Activated T-cell treated with anti-CD3 and anti-CD28 coated beads, Interleukin-2, amount 50 U/mL, for 72 hours (primary cell): Measurements from ENCODE around the gene CD86. TPM values are rescaled to one million over a fixed set of nuclear protein-coding genes. Genes with fewer than 3 reads are reported as not detected.

Experiments
- ATAC-seq, 2 donors: fragments of 150-1000 bp; cut with Tn5 transposase; replicated peaks in 1 of 2; 2 replicates each; pipeline ENCODE4 v1.10.0; 2021; ENCODE audit warnings: moderate library complexity in 2 of 2, mild to moderate bottlenecking in 1 of 2
- DNase-seq, 2 donors: peaks; one replicate each; pipeline ENCODE4 v3.0.0; 2021 to 2022; ENCODE audit warnings: mixed read lengths in 1 of 2
- H3K27ac Mint-ChIP-seq: one replicate; pipeline ENCODE4 v1.8.0; 2022; ENCODE audit warnings: mild to moderate bottlenecking, moderate library complexity, mixed read lengths
- H3K27me3 Mint-ChIP-seq: one replicate; pipeline ENCODE4 v1.8.0; 2022; ENCODE audit warnings: low read depth, mixed read lengths
- H3K36me3 Mint-ChIP-seq, 2 donors: one replicate each; pipeline ENCODE4 v1.8.0; 2022; ENCODE audit warnings: mixed read lengths in 2 of 2, mild to moderate bottlenecking in 1 of 2; ENCODE audit not compliant: insufficient read depth in 2 of 2
- H3K4me1 Mint-ChIP-seq: one replicate; pipeline ENCODE4 v1.8.0; 2022; ENCODE audit warnings: low read depth, mixed read lengths
- H3K4me3 Mint-ChIP-seq, 2 donors: one replicate each; pipeline ENCODE4 v1.8.0; 2022; ENCODE audit warnings: mild to moderate bottlenecking in 2 of 2, mixed read lengths in 2 of 2, moderate library complexity in 2 of 2
- H3K9me3 Mint-ChIP-seq, 2 donors: one replicate each; pipeline ENCODE4 v1.8.0; 2022; ENCODE audit warnings: mixed read lengths in 2 of 2
- total RNA-seq, 2 donors: library from RNA; stranded (reverse); gene quantifications; one replicate each; pipeline ENCODE4 v1.2.3, GENCODE V29; 2022

CD86 gene
- total RNA-seq, 2 donors from 2014 or later = 2.4 to 2.5 TPM

- ATAC-seq = no peak
- Mint-ChIP-seq H3K27ac (no peak overlapping the region), H3K27me3 (peaks cover 36% of the 10 kb centered on the region), H3K9me3 (no peaks in the 10 kb centered on the region), H3K4me3 (peak overlapping the region in 1 of 2 donors; percentile 7), H3K36me3 (no peaks in the 10 kb centered on the region), H3K4me1 (peaks cover 31% of the 10 kb centered on the region)
- DNase-seq = no peak
These were observed 27.2 kb downstream of the CD86 start for GRCh38 chr3:122082357-122082756.

DNA sequence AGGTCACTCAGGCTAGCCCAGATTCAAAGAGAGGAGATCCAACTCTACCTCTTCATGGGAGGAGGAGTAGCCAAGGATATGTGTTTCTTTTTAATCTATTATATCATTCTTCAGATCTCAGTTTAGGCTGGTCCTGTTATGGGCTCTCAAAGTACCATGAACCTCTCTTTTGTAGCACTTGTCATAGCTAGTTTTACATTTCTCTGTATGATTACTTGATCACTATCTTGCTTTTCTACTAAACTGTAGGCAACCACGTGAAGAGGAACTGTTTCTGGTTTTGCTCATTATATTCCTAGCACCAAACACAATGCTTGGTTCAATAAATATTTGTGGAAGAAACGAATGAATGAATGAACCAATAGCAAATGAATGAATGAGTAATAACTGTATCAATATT lies 29.6 kb downstream of the CD86 start:
- Mint-ChIP-seq H3K27me3 (peaks cover 18% of the 10 kb centered on the region), H3K36me3 (no peaks in the 10 kb centered on the region), H3K4me1 (peaks cover 24% of the 10 kb centered on the region), H3K4me3 (no peak overlapping the region), H3K27ac (no peak overlapping the region), H3K9me3 (no peaks in the 10 kb centered on the region)
- DNase-seq = no peak
- ATAC-seq = peak; percentile 70 to 73

GRCh38 chr3:122085673-122086072 lies 30.5 kb downstream of the CD86 start:
- ATAC-seq = no peak
- Mint-ChIP-seq H3K4me3 (no peak overlapping the region), H3K4me1 (peaks cover 24% of the 10 kb centered on the region), H3K27me3 (peaks cover 16% of the 10 kb centered on the region), H3K9me3 (no peaks in the 10 kb centered on the region), H3K27ac (no peak overlapping the region), H3K36me3 (no peaks in the 10 kb centered on the region)
- DNase-seq = no peak

- Mint-ChIP-seq H3K4me1 (peaks cover 45% of the 10 kb centered on the region), H3K9me3 (no peaks in the 10 kb centered on the region), H3K27ac (no peak overlapping the region), H3K27me3 (peaks cover 14% of the 10 kb centered on the region), H3K36me3 (peaks cover 1 to 4% of the 10 kb centered on the region in 2 donors), H3K4me3 (no peak overlapping the region)
- DNase-seq = no peak
- no peak for ATAC-seq
These were observed 33.4 kb downstream of the CD86 start for GRCh38 chr3:122088531-122088930.

- H3K27ac Mint-ChIP-seq = peak overlapping the region; percentile 44
- peak overlapping the region; percentile 68 to 69 for H3K4me3 Mint-ChIP-seq
- no peak for DNase-seq
- peaks cover 43% of the 10 kb centered on the region for H3K4me1 Mint-ChIP-seq
- ATAC-seq = peak in 1 of 2 donors; percentile 14
- peaks cover 1 to 4% of the 10 kb centered on the region in 2 donors for H3K36me3 Mint-ChIP-seq
- H3K27me3 Mint-ChIP-seq = peaks cover 14% of the 10 kb centered on the region
- no peaks in the 10 kb centered on the region for H3K9me3 Mint-ChIP-seq
These were observed 36.6 kb downstream of the CD86 start for GRCh38 chr3:122091602-122092295.

DNA sequence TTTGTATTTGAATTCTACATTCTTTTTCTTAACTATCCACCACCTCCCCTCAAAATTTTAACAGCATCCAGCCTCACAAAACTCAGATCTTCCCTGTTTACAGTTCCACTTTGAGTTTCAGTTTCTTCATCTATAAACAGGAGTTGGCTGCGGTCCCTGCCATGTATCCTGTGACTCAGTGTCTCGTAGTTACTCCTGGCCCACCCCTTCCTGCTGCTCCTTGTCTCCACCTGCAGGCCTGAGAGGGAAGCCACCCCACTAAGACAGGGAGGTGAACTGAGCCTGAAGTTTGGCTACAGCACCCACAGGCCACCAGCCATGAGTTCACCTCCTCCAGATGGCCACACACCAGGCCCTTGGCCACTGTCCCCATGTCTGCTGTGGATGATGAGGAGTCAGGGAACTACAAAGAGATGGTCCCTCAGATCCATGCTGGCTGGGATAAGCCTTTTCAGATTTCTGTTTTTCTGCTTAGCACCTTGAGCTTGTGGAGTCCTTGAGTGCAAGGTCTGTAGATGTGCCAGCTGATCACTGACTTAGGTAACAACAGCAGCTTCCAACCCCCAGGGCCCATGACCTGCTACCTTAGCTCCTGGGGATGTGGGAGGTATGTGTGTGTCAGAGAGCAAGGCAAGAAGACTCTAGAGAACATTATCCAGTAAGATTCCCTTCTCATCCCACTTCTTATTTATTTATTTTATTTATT lies 37.5 kb downstream of the CD86 start:
- no peaks in the 10 kb centered on the region for H3K9me3 Mint-ChIP-seq

GRCh38 chr3:122094125-122094524 lies 39.0 kb downstream of the CD86 start:
- H3K27ac Mint-ChIP-seq = peak overlapping the region; percentile 47
- H3K27me3 Mint-ChIP-seq = peaks cover 14% of the 10 kb centered on the region
- H3K36me3 Mint-ChIP-seq = peaks cover 1 to 4% of the 10 kb centered on the region in 2 donors
- peak; percentile 54 to 58 for ATAC-seq
- H3K4me1 Mint-ChIP-seq = peaks cover 43% of the 10 kb centered on the region
- no peaks in the 10 kb centered on the region for H3K9me3 Mint-ChIP-seq
- DNase-seq = no peak
- H3K4me3 Mint-ChIP-seq = peak overlapping the region; percentile 56 to 74

More for the DNA sequence above, 37.5 kb downstream of the CD86 start:
- Mint-ChIP-seq H3K4me3 (peak overlapping the region; percentile 68 to 69), H3K27me3 (peaks cover 14% of the 10 kb centered on the region), H3K4me1 (peaks cover 43% of the 10 kb centered on the region), H3K36me3 (peaks cover 1 to 4% of the 10 kb centered on the region in 2 donors), H3K27ac (peak overlapping the region; percentile 44)
- peak; percentile 79 for DNase-seq
- ATAC-seq = peak; percentile 89 to 90

- Mint-ChIP-seq H3K9me3 (no peaks in the 10 kb centered on the region), H3K4me1 (peaks cover 43% of the 10 kb centered on the region), H3K27ac (no peak overlapping the region), H3K36me3 (peaks cover 1 to 4% of the 10 kb centered on the region in 2 donors), H3K27me3 (peaks cover 14% of the 10 kb centered on the region), H3K4me3 (peak overlapping the region in 1 of 2 donors; percentile 74)
- ATAC-seq = no peak
- DNase-seq = no peak
These were observed 39.5 kb downstream of the CD86 start for GRCh38 chr3:122094693-122095092.

DNA sequence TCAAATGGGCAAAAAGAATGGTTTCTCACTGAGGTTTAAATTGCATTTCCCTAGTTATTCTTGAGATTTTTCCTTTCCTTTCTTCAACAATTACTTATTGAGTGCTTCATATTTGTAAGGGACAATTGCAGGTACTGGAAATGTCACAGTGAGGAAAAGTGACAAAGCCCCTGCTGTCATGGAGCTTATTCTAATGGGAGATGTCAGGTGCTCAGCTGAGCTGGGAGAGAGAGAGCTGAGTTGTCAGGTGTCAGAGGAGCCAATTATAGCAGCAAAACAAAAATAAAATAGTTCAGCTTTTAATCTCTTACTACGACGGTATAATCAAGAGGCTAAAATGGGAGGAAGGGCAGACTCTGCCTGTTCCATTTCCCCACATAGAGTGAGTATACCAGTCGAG lies 42.0 kb downstream of the CD86 start:
- DNase-seq = no peak
- peaks cover 29% of the 10 kb centered on the region for H3K4me1 Mint-ChIP-seq
- H3K9me3 Mint-ChIP-seq = no peaks in the 10 kb centered on the region
- no peak for ATAC-seq
- no peak overlapping the region for H3K4me3 Mint-ChIP-seq
- H3K27me3 Mint-ChIP-seq = peaks cover 2% of the 10 kb centered on the region
- H3K27ac Mint-ChIP-seq = no peak overlapping the region
- H3K36me3 Mint-ChIP-seq = peaks cover 1 to 3% of the 10 kb centered on the region in 2 donors

- Mint-ChIP-seq H3K9me3 (no peaks in the 10 kb centered on the region), H3K27me3 (no peaks in the 10 kb centered on the region), H3K4me3 (no peak overlapping the region), H3K27ac (no peak overlapping the region), H3K36me3 (no peaks in the 10 kb centered on the region), H3K4me1 (peaks cover 16% of the 10 kb centered on the region)
- ATAC-seq (peak in 1 of 2 donors; percentile 8), DNase-seq (no peak)
These were observed 43.4 kb downstream of the CD86 start for GRCh38 chr3:122098611-122099010.

GRCh38 chr3:122099255-122099654 lies 44.1 kb downstream of the CD86 start:
- Mint-ChIP-seq H3K27me3 (no peaks in the 10 kb centered on the region), H3K9me3 (no peaks in the 10 kb centered on the region), H3K4me1 (peaks cover 9% of the 10 kb centered on the region), H3K36me3 (no peaks in the 10 kb centered on the region), H3K27ac (no peak overlapping the region), H3K4me3 (no peak overlapping the region)
- ATAC-seq (no peak), DNase-seq (no peak)

DNA sequence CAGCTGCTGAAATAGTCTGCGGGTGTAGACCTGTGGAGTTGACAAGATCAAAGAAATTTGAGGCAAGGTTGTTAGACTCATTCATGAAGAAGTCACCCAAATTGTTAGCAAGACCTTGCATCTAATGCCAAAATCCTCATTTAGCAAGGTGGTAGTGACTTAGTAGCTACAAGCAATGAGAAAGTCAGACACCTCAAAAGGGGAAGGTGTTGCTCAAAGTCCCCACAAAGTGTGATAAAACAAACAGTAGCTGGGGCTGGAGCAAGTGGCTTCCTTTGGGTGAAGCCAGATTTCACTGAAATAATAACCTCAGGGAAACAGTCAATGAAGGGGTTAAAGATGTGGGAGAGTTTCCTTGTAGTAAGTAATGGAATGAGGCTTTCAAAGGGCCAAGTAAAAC lies 44.9 kb downstream of the CD86 start:
- no peaks in the 10 kb centered on the region for H3K9me3 Mint-ChIP-seq
- DNase-seq (no peak), ATAC-seq (no peak)
- no peaks in the 10 kb centered on the region for H3K36me3 Mint-ChIP-seq
- H3K4me3 Mint-ChIP-seq = no peak overlapping the region
- H3K4me1 Mint-ChIP-seq = peaks cover 1% of the 10 kb centered on the region
- no peak overlapping the region for H3K27ac Mint-ChIP-seq
- H3K27me3 Mint-ChIP-seq = no peaks in the 10 kb centered on the region

DNA sequence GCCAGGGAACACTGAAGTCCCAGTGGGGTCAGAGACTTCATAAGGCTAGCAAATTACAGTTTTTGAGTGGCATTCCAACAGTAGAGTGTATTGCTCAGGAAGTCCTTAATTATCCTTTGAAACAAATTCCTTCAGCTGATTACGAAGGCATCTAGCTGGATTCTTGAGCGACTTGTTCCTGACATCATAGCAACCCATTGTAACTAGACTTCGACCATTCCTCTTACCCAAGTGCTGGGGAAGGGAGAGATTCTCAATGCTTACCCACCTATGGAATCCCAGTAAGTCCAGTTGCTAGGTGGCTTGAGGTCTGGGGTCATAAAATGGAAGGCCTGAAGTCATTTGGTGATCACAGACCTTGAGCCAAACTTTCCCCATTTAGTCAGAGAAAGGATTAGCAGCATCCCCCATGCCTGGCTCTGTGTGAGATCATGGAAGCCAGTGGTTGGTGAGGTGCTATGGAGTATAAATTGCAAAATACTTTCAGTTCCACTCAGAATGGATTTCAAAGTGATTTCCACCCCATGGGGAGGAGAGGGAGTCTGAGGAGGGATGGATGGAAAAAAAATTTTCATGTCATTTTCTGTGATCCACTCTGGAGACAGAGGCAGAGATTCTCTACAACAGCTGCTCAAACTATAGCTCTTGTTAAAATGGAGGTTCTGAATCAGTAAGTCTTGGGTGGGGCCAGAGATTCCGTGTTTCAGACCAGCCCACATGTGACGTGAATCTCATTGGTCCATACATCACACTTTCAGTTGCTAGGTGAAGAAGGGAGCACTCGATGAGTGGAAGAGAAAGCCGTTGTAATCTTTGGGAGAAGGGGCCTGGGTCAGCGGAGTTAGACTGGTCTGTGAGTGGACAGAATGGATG lies 45.7 kb downstream of the CD86 start:
- Mint-ChIP-seq H3K4me3 (peak overlapping the region; percentile 70 to 76), H3K9me3 (no peaks in the 10 kb centered on the region), H3K4me1 (no peaks in the 10 kb centered on the region), H3K36me3 (no peaks in the 10 kb centered on the region), H3K27me3 (no peaks in the 10 kb centered on the region), H3K27ac (peak overlapping the region; percentile 51)
- ATAC-seq (peak; percentile 8 to 48), DNase-seq (peak; percentile 31 to 54)
